NCI-H1930 (cell line): ENCODE results near the gene CEACAM3.

Source experiments
- DNase-seq, 2 experiments: peaks; one replicate each; lab custom pipeline; 2025; lab: John Stamatoyannopoulos, UW

The CEACAM3 gene

DNA sequence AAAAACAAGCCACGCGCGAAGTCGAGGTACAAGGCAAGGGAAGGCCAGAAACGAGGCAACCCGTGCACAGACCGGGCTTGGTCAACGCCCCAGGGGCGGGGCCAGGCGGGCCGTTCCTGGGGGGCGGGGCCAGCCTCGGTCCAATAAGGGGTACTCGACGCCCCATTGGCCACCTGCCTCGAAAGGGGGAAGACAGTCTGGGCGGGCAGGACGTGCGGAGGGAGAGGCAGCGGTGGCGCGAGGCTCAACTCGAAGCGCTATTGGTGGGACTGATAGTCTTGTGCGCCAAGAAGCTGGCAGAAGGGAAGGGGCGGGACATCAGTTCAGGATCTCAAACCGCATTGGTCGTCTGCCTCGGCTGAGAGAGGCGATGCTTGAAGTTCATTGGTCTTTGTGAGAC is 48.2 kb downstream of the CEACAM3 start, which contains the start of gene LYPD4:
TSS of gene LYPD4 (minus strand) at position 83 of the 400 bp plus-strand sequence. CDS start 5,398 bp downstream, outside the sequence.
- DNase-seq = no peak

DNA sequence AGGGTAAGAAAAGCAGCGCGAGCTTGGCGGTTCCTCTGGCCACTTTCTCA is 48.4 kb downstream of the CEACAM3 start, which contains the start of gene DMRTC2:
TSS of gene DMRTC2 (plus strand) at position 42 of the 50 bp plus-strand sequence. CDS start 2,387 bp downstream, outside the sequence.
- DNase-seq = no peak

DNA sequence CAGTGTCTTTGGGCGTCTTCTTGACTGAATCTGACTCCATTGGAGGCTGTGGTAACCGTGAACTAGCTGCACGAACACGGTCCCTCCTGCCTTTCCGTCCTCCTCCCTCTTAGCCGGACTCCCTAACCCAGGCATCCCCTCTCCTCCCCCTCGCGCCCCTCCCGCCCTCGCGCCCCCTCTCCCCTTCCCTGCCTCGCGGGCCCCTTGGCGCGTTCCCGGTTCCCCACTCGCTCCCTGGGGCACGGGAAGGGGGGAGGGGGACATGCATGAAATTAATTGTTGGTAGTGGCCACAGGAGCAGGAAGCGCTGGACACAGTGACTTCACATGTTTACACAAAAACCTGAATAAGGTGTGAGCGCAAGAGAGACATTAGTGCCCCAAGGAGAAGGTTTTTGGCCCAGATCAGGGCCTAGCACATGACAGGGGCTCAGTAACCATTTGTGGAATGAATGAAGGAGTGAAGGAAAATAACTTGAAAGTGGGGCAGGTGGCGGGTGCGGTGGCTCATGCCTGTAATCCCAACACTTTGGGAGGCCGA is 48.7 kb downstream of the CEACAM3 start:
- DNase-seq = no peak

DNA sequence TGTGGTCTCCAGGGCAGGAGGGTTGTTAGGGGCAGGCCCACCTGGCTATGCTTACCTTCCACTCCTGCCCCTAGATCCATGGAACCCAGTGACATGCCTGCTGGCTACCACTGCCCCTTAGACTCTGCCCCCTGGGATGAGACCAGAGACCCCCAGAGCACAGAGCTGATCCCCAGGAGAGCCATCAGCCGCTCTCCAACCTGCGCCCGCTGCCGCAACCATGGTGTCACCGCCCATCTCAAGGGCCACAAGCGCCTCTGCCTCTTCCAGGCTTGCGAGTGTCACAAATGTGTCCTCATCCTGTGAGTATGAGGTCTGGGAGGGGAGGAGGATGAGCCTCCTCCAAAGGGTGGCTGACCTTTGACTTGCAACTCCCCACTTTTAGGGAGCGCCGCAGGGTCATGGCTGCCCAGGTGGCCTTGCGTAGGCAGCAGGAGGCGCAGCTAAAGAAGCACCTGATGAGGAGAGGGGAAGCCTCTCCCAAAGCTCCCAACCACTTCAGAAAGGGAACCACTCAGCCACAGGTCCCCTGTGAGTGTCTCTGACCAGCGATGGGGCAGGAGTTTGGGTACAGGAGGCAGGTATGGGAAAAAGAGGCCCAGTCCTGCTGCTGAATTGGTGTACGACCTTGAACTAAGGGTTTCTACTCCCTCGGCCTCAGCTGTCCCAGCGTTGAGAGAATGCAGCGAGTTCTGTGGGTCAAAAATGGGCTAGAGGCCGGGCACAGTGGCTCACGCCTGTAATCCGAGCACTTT is 51.1 kb downstream of the CEACAM3 start:
- DNase-seq = no peak

DNA sequence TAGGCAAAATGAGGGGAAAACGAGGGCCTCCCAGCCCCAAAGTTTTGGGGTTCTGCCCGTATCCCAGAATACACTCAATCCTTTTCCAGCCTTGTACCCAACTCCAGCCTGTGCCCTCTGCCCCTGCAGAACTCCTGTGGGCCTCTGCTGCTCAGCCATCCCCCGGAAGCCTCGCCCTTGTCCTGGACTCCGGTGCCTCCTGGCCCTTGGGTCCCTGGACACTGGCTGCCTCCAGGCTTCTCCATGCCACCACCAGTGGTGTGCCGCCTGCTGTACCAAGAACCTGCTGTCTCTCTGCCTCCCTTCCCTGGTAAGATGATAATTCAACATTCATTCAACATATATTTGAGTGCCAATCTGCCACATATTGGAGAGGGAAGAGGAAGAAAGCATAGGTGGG is 52.3 kb downstream of the CEACAM3 start:
- DNase-seq = no peak

DNA sequence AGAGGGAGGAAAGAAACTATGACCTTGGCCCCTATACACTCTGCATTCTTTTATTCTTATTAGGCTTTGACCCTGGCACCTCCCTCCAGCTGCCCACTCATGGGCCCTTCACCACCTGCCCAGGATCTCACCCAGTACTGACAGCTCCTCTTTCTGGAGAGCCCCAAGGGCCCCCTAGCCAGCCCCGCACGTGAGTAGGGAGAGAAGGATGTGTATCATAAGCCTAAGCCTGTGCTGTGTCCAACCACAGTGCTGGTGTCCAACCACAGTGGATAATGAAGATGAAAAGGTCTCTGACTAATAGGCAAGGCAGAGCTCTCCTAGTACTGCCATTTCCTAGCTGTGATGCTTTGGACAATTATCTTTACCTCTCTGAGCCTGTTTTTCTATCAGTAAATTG is 52.7 kb downstream of the CEACAM3 start:
- DNase-seq = no peak

DNA sequence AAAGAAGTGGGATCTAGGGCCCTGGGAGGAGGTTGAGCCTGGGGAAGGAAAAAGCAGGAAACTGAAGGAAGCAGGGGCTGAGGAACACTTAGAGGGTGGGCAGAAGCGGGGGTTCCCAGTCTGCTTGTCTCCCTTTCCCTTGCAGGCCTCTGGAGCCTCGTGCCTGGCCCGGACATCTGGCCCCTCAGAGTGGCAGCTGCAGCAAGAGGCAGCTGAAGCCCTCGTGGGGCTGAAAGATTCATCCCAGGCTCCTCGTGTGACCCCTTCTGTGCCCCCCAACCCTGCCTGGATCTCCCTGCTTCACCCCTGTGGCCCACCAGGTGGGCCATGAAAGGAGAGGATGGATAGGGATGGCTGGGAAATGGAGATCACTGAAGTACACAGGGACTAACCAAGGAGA is 54.0 kb downstream of the CEACAM3 start:
- DNase-seq = no peak

DNA sequence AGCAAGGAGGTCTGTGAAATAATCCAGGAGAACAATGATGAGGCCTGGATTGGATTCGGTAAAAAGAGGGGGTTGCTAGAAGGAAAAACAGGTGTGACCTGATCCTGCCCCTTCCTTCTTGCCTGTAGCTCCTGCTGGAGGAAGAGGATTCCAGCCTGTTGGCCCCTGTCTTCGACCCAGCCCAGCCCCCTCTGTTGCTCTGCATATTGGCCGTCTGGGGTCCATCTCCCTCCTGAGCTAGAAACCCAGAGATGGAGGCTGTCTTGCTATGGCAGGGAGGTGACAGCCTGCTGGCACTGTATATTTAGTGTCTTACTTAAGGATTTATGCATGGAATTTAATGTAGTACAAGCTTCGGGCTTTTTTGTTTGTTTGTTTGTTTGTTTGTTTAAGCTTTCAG is 55.1 kb downstream of the CEACAM3 start:
- no peak for DNase-seq

DNA sequence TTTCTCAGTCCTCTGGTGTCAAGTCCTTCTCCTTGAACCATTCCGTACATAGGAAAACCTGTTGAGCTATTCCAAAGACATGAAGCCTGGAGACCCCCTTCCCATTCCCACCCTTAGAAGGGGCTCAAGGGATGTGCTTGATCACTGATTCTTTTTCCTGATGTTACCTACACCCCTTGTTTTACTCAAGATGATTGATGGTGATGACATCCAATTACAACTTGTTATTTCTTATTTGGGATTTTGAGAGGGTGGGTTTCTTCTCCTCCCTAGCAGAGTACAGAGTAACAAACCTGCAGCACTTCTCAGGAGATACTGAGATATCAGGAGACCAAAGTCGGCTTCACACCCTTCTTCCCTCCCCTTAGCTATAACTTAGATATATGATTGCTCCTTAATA is 57.0 kb downstream of the CEACAM3 start:
- DNase-seq = no peak

DNA sequence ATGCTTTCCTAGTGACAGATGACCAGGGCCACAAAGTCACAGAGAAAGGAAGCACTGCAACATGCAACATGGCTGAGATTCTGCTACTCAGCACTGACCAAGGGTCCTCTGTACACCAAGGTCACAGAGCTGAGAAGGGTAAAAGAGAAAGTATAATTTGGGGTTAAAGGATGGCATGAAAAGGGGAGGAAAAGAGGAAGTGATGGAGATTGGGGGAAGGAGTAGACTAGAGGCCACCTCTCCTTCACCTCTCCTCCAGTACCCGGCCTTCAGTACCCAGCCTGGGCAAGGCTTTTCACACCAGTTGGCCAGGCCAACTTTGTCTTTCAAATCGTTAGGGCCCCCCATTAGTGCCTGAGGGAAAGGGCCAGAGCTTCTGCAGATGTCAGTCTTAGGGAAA is 57.4 kb downstream of the CEACAM3 start:
- no peak for DNase-seq

DNA sequence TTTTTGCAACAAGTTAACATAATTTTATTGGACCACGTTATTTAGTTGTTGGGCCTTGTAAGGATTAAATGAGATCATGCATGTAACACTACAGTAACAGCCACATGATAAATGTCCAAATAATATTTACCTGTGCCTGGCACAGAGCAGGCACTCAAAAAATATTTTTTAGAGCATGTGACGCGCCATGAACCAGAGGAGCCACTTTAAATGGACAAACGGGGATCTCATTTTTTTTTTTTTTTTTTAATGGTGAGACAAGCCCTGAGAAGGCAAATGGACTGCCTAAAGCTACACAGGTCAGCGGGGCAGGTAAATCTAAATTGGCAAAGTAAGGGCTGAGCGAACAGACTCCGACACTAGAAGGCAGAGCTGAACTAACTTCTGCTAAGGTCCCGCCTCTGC is 62.8 kb downstream of the CEACAM3 start:
- no peak for DNase-seq

DNA sequence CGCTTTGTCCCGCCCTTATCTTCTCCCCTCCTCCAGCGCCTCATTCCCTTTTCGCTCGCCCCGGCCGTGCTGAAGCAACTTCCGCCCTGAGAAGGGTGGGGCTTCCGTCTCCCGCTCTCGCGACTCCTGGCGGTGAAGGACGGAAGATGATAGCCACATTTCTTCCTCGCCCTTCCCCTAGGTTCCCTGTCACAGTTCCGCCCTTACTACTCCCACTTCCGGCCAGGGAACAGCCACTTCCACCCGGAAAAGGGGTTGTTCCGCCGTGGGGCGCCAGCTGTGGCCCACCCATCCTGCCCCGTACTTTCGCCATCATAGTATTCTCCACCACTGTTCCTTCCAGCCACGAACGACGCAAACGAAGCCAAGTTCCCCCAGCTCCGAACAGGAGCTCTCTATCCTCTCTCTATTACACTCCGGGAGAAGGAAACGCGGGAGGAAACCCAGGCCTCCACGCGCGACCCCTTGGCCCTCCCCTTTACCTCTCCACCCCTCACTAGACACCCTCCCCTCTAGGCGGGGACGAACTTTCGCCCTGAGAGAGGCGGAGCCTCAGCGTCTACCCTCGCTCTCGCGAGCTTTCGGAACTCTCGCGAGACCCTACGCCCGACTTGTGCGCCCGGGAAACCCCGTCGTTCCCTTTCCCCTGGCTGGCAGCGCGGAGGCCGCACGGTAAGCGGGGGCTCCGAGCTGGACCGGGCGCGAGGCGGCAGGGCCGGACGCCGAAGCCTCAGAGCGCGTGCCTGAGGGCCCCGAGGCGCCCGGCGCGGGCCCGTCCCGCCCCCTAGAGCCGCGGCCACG is 63.4 kb downstream of the CEACAM3 start, which contains the start of gene RPS19:
TSS of gene RPS19 (plus strand) at position 638 of the 801 bp plus-strand sequence. CDS start 520 bp downstream, outside the sequence.
- peak; percentile 99 for DNase-seq

DNA sequence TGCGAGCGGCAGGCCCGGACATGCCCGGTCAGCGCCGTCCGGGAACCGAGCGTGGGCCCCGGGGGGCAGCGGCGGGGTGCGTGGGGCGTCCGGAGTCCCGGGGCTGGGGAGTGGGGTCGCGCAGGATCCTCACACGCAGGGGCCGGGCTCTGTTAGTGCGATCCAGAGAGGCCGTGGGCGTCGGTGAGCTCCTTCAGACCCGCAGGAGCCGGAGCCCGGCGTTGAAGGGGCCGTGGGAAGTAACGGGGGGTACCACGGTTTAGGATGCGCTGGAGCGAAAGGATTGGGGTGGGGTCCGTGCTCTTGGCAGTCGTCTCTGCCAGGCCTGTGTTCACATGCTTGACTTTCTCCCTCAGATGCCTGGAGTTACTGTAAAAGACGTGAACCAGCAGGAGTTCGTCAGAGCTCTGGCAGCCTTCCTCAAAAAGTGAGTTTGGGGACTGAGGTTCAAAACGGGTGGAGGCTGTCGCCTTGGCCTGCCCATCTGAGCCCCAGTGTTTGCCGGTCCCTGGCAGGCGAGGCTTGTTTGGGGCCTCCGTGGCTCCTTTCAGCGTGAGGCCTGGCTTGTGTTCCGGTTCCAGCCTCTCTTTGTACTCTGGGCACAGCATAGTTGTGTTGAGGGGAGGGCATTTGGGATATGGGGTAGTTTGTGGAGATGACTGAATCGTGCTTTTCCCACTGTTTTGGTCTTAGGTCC is 64.2 kb downstream of the CEACAM3 start:
- DNase-seq = no peak
